Stimulated activated CD4-positive, alpha-beta T cell treated with anti-CD3 and anti-CD28 coated beads, TNF-alpha, amount 100 ng/mL, for 4 hours (primary cell): ENCODE measurements around the gene LRRTM4.
"Not testable (repeated sequence)": the region's sequence is repeated elsewhere in the genome, so short reads cannot be mapped to it uniquely, and the experiment has no call there.

Experiments
- DNase-seq, 3 experiments: peaks; one replicate each; pipeline ENCODE4 v3.0.0-alpha.2; 2020; ENCODE audit warnings: low read depth in 3 of 3

LRRTM4 gene

DNA sequence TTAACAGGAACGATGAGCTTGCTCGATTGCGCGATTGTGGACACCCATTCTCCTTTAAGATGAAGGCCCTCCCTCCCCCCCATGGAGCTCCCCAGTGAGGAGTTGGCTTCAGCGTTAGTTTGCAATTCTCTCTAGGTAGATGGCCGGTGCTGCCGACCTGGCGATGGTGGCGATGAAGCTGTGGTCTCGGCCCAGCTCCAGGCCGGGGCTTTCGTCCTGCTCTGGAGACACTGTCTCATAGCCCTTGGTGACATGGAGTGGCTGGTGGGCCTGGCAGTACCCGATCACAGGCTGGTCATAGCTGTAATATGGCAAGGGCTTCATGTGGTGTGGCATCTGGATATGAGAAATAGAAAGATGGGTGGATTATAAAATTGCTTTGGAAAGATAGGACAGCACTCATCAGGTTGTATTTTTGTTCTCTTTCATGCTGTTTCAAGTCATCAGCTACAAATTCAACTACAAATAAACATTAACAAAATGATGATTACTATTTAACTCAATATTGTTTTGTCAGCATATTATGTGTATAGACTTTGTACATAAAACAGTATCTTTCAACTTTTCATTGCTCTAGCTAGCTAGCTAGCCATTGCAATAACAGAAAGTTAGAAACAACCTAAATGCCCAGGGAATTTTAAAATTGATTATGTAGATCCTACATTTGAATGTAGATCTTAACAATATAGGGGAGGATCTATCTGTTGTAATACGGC is 773.4 kb downstream of the LRRTM4 start:
- DNase-seq = no peak

DNA sequence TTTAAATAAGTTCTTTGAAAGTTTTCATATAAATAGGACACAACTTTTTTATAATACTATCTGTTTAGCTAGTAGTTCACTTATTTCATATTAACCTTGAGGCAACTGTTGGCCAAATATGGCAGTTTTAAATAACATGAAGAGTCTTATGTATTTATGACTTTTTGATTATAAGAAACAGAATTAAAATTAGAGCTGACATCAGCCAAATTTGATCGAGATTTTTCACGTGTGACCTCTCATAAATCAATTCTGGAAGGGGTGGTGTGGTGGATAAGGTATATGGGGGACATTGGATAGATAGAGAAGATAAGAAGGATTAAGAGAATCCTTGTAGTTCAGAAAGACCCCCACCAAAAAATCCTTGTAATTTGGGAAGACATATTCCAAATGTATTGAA is 776.6 kb downstream of the LRRTM4 start:
- no peak for DNase-seq

GRCh38 chr2:76737607-76738006 is 784.6 kb downstream of the LRRTM4 start:
- no peak for DNase-seq

GRCh38 chr2:76733736-76734135 is 788.4 kb downstream of the LRRTM4 start:
- DNase-seq = no peak

GRCh38 chr2:76731157-76731556 is 791.0 kb downstream of the LRRTM4 start:
- DNase-seq = no peak

DNA sequence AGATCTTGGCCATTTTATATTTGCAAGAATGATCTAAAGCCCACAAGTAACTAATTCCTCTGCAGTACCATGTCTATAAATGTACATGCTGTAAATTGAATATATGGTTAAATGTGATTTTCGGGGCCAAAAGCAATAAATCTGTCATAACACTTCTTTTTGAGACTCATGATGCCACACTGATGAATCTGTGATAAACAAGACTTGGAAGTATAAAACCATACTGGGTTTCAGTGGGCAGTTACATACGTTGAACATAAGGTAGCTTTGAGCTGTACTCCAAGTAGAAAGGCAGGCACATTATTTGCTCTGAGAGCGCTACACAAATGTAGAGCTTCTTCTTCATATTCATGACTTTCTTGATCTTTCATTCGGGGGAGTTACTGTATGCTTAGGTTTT is 792.2 kb downstream of the LRRTM4 start:
- no peak for DNase-seq

GRCh38 chr2:76721226-76721625 is 801.0 kb downstream of the LRRTM4 start:
- DNase-seq = no peak

- no peak for DNase-seq
Measured at GRCh38 chr2:76713312-76713711, 808.9 kb downstream of the LRRTM4 start.

DNA sequence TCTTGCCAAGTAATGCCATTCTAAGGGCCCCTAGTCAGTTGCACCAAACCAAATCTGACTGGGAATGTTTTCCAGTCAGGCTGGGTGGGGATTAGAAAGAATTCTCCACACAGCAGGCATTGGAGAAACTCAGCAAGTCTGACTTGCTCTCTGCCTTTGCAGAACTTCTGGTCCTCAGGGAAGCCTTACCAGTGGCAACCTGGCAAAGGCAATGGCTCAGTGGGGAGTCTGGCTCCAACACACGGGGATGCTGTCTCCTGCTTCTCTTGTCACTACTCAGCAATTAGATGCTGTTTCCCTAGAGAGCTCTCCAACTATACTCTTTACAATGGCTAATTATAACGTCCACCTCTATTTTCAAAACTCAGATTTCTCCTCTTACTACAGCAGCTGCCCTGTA is 810.7 kb downstream of the LRRTM4 start:
- no peak for DNase-seq

DNA sequence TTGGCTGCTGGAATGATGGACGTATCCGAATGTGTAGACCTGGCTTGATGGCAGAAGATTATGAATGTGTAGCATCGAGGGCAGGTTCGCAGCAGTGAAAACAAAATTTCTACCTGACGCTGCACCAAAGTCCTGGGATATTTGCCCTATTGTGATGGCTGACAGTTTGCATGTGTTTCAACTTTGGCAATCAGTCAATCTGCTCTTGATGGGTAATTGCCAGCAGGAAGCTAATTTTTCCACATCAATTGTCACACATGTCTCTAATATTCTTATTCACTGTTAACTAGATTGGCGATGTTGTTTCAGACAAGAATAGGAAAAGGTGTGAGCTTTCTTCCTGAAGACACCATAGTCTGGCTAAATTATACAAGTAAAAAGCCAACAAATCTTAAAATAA is 821.3 kb downstream of the LRRTM4 start:
- no peak for DNase-seq

- DNase-seq = not testable (repeated sequence)
Measured at GRCh38 chr2:76697998-76698713, 824.0 kb downstream of the LRRTM4 start.
